AG10803 (cell line): ENCODE data around the gene USP33.
"Not testable (repeated sequence)": the region's sequence is repeated elsewhere in the genome, so short reads cannot be mapped to it uniquely, and the experiment has no call there.

Source experiments
- DNase-seq: peaks from one replicate; pipeline ENCODE4 v3.0.0; 2010; ENCODE audit warnings: low read depth
- H3K4me3 ChIP-seq: 2 replicates; pipeline ENCODE4 v1.5.1; 2011; ENCODE audit warnings: mild to moderate bottlenecking, low read length, control low read depth
- TF ChIP-seq, protein P1 (sequence below): conservative IDR thresholded peaks from 2 replicates; pipeline ENCODE4 v1.5.1; 2011; ENCODE audit warnings: mild to moderate bottlenecking, low read length, control low read depth, inconsistent platforms

The USP33 gene

DNA sequence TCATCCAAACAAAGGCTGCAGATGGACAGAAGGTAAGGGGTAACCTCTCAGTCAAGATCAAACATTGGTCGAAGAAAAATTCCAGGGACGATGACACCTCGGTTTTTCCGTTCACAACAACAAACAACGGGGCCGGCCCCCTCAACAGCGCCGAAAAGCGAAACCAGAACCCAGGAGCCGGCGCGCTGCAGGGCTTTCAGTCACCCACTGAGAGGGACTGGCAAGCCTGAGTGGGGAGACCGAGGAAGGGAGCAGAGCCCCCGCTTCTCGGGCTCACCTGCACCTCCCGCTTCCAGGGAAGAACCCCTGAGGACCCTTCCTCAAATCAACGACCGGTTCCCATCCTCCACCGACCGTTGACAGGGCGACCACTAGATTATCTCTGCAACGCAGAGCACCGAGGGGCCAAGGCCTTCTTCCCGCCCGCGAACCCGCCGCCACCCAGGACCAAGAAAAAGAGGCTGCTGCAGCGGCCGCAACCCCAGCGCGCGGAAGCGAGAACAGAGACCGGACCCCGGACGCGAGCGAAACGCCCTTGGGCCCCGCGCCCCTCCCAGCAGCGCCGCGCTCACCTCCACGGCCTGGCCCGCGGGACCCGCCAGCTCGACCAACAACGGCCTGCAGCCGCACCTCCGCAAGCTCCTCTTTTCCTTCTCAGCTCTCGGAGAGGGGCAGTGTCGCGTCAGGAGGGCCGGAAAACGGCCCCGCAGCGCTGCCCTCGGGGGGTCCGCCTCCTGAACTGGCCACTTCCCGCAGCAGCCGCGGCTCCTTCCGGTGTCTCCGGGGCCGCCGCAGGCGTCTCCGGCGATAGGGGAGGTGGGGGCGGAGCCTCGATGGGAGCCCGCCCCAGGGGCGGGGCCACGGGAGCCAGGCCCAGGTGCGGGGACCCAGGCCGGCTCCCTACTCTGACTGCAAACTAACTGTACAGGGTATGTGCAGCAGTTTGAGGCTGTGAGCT, at the start of gene USP33:
Gene USP33, minus strand, starts transcription at position 782 of the 958 bp plus-strand sequence. CDS start 18,155 bp downstream, outside the sequence.
- peak within 1 kb of the TSS; percentile 90 for H3K4me3 ChIP-seq
- TF ChIP-seq, protein P1, sequence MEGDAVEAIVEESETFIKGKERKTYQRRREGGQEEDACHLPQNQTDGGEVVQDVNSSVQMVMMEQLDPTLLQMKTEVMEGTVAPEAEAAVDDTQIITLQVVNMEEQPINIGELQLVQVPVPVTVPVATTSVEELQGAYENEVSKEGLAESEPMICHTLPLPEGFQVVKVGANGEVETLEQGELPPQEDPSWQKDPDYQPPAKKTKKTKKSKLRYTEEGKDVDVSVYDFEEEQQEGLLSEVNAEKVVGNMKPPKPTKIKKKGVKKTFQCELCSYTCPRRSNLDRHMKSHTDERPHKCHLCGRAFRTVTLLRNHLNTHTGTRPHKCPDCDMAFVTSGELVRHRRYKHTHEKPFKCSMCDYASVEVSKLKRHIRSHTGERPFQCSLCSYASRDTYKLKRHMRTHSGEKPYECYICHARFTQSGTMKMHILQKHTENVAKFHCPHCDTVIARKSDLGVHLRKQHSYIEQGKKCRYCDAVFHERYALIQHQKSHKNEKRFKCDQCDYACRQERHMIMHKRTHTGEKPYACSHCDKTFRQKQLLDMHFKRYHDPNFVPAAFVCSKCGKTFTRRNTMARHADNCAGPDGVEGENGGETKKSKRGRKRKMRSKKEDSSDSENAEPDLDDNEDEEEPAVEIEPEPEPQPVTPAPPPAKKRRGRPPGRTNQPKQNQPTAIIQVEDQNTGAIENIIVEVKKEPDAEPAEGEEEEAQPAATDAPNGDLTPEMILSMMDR, result no peak
- DNase-seq, result peak; percentile 66

DNA sequence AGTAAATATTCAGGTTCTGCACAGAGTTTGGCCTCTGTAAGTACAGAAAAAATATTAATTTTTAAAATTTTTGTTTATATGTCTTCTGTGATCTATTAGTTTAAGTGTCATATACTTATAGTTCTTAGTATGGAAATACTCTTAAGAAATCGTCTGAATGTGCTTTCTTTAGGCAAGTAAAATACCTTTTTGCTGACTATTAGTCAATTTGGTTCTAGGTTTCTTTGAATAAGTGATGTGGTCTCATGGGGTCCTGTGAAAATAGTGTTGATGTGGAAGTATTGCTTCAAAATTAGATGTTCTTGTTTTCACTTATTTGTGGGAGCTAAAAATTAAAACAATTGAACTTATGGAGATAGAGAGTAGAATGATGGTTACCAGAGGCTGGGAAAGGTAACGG, 43.7 kb upstream of the USP33 start:
- no peak for DNase-seq
- TF ChIP-seq, protein P1, result no peak
- no peak overlapping the region for H3K4me3 ChIP-seq

DNA sequence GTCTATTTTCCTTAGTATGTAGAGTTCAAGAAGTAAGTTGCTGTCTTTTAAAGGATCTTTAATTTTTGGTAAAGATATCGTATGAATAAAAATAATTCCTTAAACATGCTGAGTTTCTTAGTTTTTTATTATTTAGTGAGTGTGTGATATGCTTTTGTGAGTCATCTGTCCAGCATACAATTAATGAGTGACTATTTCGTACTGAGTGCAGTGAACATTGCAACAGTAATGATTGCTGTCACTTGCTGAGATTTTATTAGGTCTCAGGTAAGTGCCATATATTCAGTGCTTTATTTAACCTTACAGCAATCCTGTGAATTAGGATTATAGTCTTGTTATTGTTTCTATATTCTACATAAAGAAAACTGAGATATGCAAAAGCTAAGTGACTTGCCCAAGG, 42.4 kb upstream of the USP33 start:
- no peak for DNase-seq
- no peak overlapping the region for H3K4me3 ChIP-seq
- TF ChIP-seq, protein P1, result no peak

DNA sequence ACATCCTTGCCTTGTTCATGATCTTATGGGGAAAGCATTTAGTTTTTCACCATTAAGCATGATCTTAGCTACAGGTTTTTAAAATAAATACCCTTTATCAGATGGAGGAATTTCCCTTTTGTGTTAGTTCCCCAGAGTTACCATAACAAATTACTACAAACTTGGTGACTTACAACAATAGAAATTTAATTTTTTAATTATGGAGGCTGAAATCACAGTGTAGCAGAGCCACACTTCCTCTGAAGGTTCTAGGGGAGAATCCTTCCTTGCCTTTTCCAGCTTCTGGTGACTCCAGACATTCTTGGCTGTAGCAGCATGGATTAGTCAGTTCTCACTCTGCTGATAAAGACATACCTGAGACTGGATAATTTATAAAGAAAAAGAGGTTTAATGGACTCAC, 38.3 kb upstream of the USP33 start:
- no peak for DNase-seq
- no peak overlapping the region for H3K4me3 ChIP-seq
- TF ChIP-seq, protein P1, result no peak

DNA sequence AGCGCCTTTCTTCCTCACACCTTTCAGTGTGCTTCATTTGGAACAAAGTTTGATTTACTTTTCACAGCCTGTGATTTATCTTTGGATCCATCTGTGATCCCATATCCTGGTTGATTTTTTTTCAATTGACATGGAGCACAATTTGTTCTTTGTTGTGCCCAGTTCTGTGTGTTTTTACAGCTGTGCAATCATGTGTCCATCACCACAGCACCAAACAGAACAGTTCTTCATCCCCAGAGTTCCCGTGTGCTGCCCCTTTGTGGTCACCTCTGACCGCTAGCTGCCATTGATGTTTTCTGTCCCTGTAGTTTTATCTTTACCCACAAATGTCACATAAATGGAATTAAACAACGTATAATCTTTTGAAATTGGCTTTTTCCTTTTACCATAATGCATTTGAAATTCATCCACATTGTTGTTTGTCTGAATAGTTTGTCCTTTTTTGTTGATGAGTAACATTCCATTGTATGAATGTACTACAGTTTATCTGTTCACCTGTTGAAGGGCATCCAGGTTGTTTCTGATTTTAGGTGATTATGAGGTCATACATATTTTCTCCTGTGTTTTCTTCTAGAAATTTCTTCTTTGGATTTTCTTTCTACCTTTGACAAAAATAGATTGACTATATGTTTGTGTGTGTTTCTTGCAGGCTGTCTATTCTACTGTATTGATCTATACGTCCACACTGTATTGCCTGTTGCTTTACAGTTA, 37.2 kb upstream of the USP33 start:
- no peak for DNase-seq
- H3K4me3 ChIP-seq, result no peak overlapping the region
- TF ChIP-seq, protein P1, result no peak

DNA sequence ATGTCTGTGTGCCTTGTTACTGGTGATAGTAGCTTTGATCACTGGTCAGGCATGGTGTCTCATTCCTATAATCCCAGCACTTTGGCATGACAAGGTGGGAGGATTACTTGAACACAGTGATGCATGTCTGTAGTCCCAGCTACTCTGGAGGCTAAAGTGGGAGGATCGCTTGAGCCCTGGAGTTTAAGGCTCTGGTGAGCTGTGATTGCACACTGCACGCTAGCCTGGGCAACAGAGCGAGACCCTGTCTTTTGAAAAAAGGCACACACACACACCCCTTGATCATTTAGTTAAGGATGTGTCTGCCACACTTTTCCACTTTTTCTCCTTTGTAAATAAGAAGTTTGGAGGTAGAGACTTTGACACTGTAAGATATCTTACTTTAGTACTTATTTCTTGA, 34.9 kb upstream of the USP33 start:
- H3K4me3 ChIP-seq, result no peak overlapping the region
- no peak for DNase-seq
- TF ChIP-seq, protein P1, result no peak

DNA sequence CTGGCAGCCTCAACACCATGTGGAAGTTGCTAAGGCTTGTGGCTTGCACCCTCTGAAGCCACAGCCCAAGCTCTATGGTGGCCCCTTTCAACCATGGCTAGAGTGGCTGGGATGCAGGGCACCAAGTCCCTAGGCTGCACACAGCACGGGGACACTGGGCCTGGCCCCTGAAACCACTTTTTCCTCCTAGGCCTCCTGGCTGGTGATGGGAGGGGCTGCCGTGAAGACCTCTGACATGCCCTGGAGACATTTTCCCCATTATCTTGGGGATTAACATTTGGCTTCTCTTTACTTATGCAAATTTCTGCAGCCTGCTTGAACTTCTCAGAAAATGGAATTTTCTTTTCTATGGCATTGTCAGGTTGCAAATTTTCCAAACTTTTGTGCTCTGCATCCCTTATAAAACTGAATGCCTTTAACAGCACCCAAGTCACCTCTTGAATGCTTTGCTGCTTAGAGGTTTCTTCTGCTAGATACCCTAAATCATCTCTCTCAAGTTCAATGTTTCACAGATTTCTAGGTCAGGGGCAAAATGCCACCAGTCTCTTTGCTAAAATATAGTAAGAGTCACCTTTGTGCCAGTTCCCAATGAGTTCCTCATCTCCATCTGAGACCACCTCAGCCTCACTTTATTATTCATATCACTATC, 26.6 kb upstream of the USP33 start:
- H3K4me3 ChIP-seq, DNase-seq: not testable (repeated sequence)
